HepG2 (cell line): ENCODE results near the gene SH3BGR. TPM values are rescaled to one million over a fixed set of nuclear protein-coding genes. Genes with fewer than 3 reads are reported as not detected.
"Not testable (repeated sequence)": the region's sequence is repeated elsewhere in the genome, so short reads cannot be mapped to it uniquely, and the experiment has no call there.

Source experiments
- ATAC-seq: fragments of 200-7000 bp; cut with Tn5 transposase; 3 replicates; pipeline ENCODE4 v1.9.1; 2020; ENCODE audit warnings: mild to moderate bottlenecking, moderate library complexity
- BruUV-seq: library from RNA; stranded (reverse); fragments of 400-500 nt; replicated peaks from 2 replicates; lab custom pipeline; 2021; lab: Mats Ljungman, UMichigan
- CTCF ChIA-PET: fragments of 300-600 bp; formaldehyde crosslinking; extraction: SDS; loops from one replicate; lab custom pipeline; 2021; ENCODE audit warnings: low total read pairs, inconsistent platforms, low intra/inter-chr PET ratio; lab: Yijun Ruan, JAX
- POLR2A ChIA-PET: fragments of 350-600 bp; sonication (Branson Sonifier 250); formaldehyde crosslinking; loops from one replicate; lab custom pipeline; 2020; ENCODE audit warnings: antibody characterized with exemption, inconsistent platforms; lab: Yijun Ruan, JAX
- DNase-seq: peaks from one replicate; pipeline ENCODE4 v3.0.0-alpha.2; 2015; ENCODE audit warnings: low spot score
- FAIRE-seq: peaks from 3 replicates; lab custom pipeline; 2011; peaks lifted over from hg19 to GRCh38; lab: Jason Lieb, UNC
- H2AFZ ChIP-seq: one replicate; pipeline ENCODE4 v1.6.1; 2011; ENCODE audit warnings: low read length, inconsistent platforms
- H3K27ac ChIP-seq: fragments of 300-600 bp; 3 replicates; pipeline ENCODE4 v1.8.0; 2011; ENCODE audit warnings: mixed run types, mild to moderate bottlenecking, mixed read lengths, low read length, inconsistent platforms; ENCODE audit not compliant: insufficient read depth; ENCODE audit errors: extremely low read length
- H3K27me3 ChIP-seq, 2 experiments: fragments of 200-600 bp in 1 of 2; 2 replicates in 1 of 2; 3 replicates in 1 of 2; pipeline versions ENCODE4 v1.6.0 to v1.8.0; 2011; ENCODE audit warnings: low read length in 2 of 2, mild to moderate bottlenecking in 2 of 2, moderate library complexity in 2 of 2, inconsistent platforms in 1 of 2; ENCODE audit not compliant: insufficient read depth in 2 of 2, control insufficient read depth in 1 of 2
- H3K36me3 ChIP-seq, 2 experiments: fragments of 200-600 bp in 1 of 2; replicated peaks in 1 of 2; 2 replicates in 1 of 2; 3 replicates in 1 of 2; pipeline versions ENCODE4 v1.5.1 to v1.8.0; 2011; ENCODE audit warnings: low read length in 2 of 2, inconsistent platforms in 1 of 2; ENCODE audit not compliant: insufficient read depth in 2 of 2, control insufficient read depth in 1 of 2
- H3K4me1 ChIP-seq: 2 replicates; pipeline ENCODE4 v1.5.1; 2012; ENCODE audit warnings: low read length, inconsistent platforms; ENCODE audit not compliant: insufficient read depth
- H3K4me2 ChIP-seq: 2 replicates; pipeline ENCODE4 v1.6.0; 2011; ENCODE audit warnings: low read depth, low read length, inconsistent platforms
- H3K4me3 ChIP-seq, 3 experiments: fragments of 200-600 bp in 1 of 3; sonication (generic), shearing (Covaris generic) in 1 of 3; replicated peaks in 1 of 3; 2 replicates each; pipeline ENCODE4 v1.5.1; 2011 to 2016; ENCODE audit warnings: low read length in 3 of 3, inconsistent platforms in 2 of 3, low read depth in 2 of 3, mild to moderate bottlenecking in 2 of 3, control low read depth in 1 of 3, mixed read lengths in 1 of 3; ENCODE audit not compliant: insufficient read depth in 1 of 3
- H3K79me2 ChIP-seq: one replicate; pipeline ENCODE4 v1.6.1; 2011; ENCODE audit warnings: low read length, inconsistent platforms; ENCODE audit not compliant: insufficient read depth
- H3K9ac ChIP-seq: 2 replicates; pipeline ENCODE4 v1.6.0; 2011; ENCODE audit warnings: mild to moderate bottlenecking, low read depth, low read length, inconsistent platforms; ENCODE audit not compliant: insufficient read depth
- H3K9me3 ChIP-seq: 2 replicates; pipeline ENCODE4 v1.5.1; 2012; ENCODE audit warnings: mild to moderate bottlenecking, low read length
- H4K20me1 ChIP-seq: 2 replicates; pipeline ENCODE4 v1.6.0; 2011; ENCODE audit warnings: inconsistent platforms, mild to moderate bottlenecking, low read length, moderate library complexity; ENCODE audit not compliant: insufficient read depth
- GATAD2A ChIP-seq: IDR thresholded peaks from 2 replicates; pipeline ENCODE4 v1.6.1; 2016
- ISX ChIP-seq: sonication (generic); formaldehyde crosslinking; conservative IDR thresholded peaks from 2 replicates; pipeline ENCODE4 v1.5.0; 2020; ENCODE audit warnings: missing genetic modification reagents
- RFXANK ChIP-seq: IDR thresholded peaks from 2 replicates; pipeline ENCODE4 v1.6.1; 2016
- TERF1 ChIP-seq: sonication (generic); formaldehyde crosslinking; IDR thresholded peaks from 2 replicates; pipeline ENCODE4 v1.8.0; 2022; ENCODE audit warnings: mild to moderate bottlenecking, missing genetic modification reagents, moderate library complexity
- ZNF629 ChIP-seq: sonication (generic); formaldehyde crosslinking; conservative IDR thresholded peaks from 2 replicates; pipeline ENCODE4 v1.5.0; 2020; ENCODE audit warnings: missing genetic modification reagents
- ZNF768 ChIP-seq: sonication (generic); formaldehyde crosslinking; IDR thresholded peaks from 2 replicates; pipeline ENCODE4 v1.4.0; 2020; ENCODE audit warnings: missing genetic modification reagents
- ZNF792 ChIP-seq: IDR thresholded peaks from 2 replicates; pipeline ENCODE4 v1.6.1; 2016
- ZNF891 ChIP-seq: sonication (generic); formaldehyde crosslinking; IDR thresholded peaks from 2 replicates; pipeline ENCODE4 v1.5.0; 2020; ENCODE audit warnings: mild to moderate bottlenecking, missing genetic modification reagents
- WGBS: methylation state at CpG from one replicate; pipeline ENCODE4 v1.1.6; 2017; ENCODE audit warnings: low lambda C conversion rate; 5-methylcytosine and 5-hydroxymethylcytosine counted together
- in situ Hi-C: cut with HindIII; loops from 2 replicates; pipeline ENCODE4 v1.10.0; 2017; ENCODE audit warnings: low pct_unique_long_range_greater_than_20kb; ENCODE audit not compliant: extremely low pct_ligation_motif_present
- intact Hi-C: fragments of 100-400 bp; cut with micrococcal nuclease; formaldehyde crosslinking; loops from one replicate; pipeline ENCODE4 v1.10.0; 2022; ENCODE audit not compliant: unreplicated experiment
- polyA plus RNA-seq, 8 experiments: library from polyadenylated mRNA; depleted of rRNA in 3 of 8; stranded (reverse) in 7 of 8; unstranded in 1 of 8; fragments of >200 nt; fragmentation: Illumina TruSeq in 4 of 8; extraction: Trizol in 4 of 8; gene quantifications; 2 replicates each; pipeline versions ENCODE4 v1.2.1 to v1.2.3, GENCODE V29; 2011 to 2016; ENCODE audit warnings: low read depth in 4 of 8, missing spikeins in 1 of 8, mixed read lengths in 1 of 8; ENCODE audit not compliant: insufficient read depth in 1 of 8
- total RNA-seq, 5 experiments: library from RNA; depleted of rRNA; stranded (reverse); fragments of >200 nt; fragmentation: Illumina TruSeq; extraction: Trizol; gene quantifications; 2 replicates each; pipeline ENCODE4 v1.2.3, GENCODE V29; 2016; ENCODE audit warnings: low read depth in 1 of 5
- TF ChIP-seq, protein P1 (sequence below): sonication (generic); formaldehyde crosslinking; IDR thresholded peaks from 2 replicates; pipeline ENCODE4 v1.8.0; 2022; ENCODE audit warnings: low read depth, missing genetic modification reagents

The SH3BGR gene
- total and polyA plus RNA-seq, 2 of the 13 experiments (the other 11 are each of a cell fraction or from before 2014, with no cell fraction given): 0.48 TPM; not detected in 1

DNA sequence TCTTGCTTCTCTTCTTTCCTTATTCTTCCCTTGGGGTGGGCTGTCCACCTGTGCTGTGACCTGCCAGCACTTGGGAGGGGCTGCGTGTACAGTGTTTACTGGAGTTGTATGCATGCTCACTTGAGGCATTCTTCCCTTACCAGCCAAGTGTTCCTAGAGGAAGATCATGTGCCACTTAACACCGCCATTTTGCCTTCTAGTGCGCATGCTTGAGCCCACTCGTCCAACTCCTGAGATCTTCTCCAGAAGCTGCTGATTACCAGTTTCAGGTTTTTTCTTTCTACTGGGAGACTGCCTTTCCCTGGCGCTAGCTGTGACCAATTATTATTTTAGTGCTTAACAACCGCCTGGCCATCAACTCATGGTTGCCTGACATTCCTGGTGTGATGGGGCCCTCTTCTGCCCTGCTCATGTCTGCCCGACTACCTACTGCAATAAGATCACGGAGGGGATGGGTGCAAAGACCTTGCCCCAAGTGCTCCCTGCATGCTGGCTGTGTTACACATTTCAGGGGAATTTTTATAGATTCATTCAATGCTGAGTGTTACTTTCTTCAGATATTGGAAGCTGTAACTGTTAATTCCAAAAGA lies 86.8 kb downstream of the SH3BGR start (continued):
- TF ChIP-seq, protein P1, sequence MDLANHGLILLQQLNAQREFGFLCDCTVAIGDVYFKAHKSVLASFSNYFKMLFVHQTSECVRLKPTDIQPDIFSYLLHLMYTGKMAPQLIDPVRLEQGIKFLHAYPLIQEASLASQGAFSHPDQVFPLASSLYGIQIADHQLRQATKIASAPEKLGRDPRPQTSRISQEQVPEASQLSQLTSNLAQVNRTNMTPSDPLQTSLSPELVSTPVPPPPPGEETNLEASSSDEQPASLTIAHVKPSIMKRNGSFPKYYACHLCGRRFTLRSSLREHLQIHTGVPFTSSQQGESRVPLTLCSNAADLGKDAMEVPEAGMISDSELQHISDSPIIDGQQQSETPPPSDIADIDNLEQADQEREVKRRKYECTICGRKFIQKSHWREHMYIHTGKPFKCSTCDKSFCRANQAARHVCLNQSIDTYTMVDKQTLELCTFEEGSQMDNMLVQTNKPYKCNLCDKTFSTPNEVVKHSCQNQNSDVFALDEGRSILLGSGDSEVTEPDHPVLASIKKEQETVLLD: no peak
- TF ChIP-seq ISX (CRISPR knock-in tag) (no peak), ZNF629 (CRISPR knock-in tag) (no peak), GATAD2A (CRISPR knock-in tag) (no peak)

- not testable (repeated sequence) for H4K20me1 ChIP-seq, BruUV-seq
These were observed 88.6 kb downstream of the SH3BGR start for GRCh38 chr21:39540367-39540766.

DNA sequence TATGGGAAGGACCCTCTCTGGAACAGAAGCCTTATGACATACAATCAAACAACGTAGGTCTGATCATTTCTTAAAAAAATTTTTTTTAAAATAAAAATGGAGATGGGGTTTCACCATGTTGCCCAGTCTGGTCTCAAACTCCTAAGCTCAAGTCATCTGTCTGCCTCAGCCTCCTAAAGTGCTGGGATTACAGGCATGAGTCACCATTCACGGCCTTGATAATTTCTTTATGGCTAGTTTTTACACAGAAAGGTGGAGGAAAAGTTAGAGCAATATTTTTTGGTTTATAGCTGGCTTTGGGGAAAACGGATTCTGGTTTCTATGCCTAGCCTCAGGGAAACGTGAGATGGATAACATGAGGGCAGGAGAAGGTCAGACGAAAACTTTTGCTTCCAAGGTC lies 91.0 kb downstream of the SH3BGR start:
- ChIA-PET POLR2A (no interaction called here), CTCF (no interaction called here)
- H3K9ac ChIP-seq: no peak overlapping the region
- FAIRE-seq (no peak), ATAC-seq (no peak), DNase-seq (no peak)
- intact Hi-C loops (no loop called here), in situ Hi-C loops (no loop called here)
- no peak overlapping the region for H3K4me2 ChIP-seq
- no peak overlapping the region for H3K27ac ChIP-seq
- H3K9me3 ChIP-seq: no peaks in the 10 kb centered on the region
- H4K20me1 ChIP-seq: no peaks in the 10 kb centered on the region
- BruUV-seq: no TSS peak
- no peaks in the 10 kb centered on the region for H3K4me1 ChIP-seq
- WGBS: 2% methylated on average over 5 of the region's 5 CpGs
- H2AFZ ChIP-seq: no peak overlapping the region
- no peak overlapping the region for H3K4me3 ChIP-seq
- no peaks in the 10 kb centered on the region for H3K36me3 ChIP-seq
- H3K27me3 ChIP-seq: no peaks in the 10 kb centered on the region
- no peaks in the 10 kb centered on the region for H3K79me2 ChIP-seq
- TF ChIP-seq ZNF792 (CRISPR knock-in tag) (no peak), TERF1 (CRISPR knock-in tag) (no peak), ZNF768 (CRISPR knock-in tag) (no peak), ZNF891 (CRISPR knock-in tag) (no peak), RFXANK (no peak)

More at GRCh38 chr21:39540367-39540766, 88.6 kb downstream of the SH3BGR start:
- H3K9me3 ChIP-seq, H2AFZ ChIP-seq, H3K27me3 ChIP-seq, in situ Hi-C loops, H3K36me3 ChIP-seq, intact Hi-C loops, H3K4me1 ChIP-seq, DNase-seq, CTCF ChIA-PET, H3K27ac ChIP-seq, H3K4me2 ChIP-seq, H3K4me3 ChIP-seq, FAIRE-seq, POLR2A ChIA-PET, H3K79me2 ChIP-seq, H3K9ac ChIP-seq, ATAC-seq: not testable (repeated sequence)
- no CpG with 5 or more reads among the region's 4 CpGs for WGBS
